Tibial nerve (tissue), 4 donors: ENCODE measurements around the gene AHCTF1.
A peak's percentile ranks its signal among the peaks of the same experiment; 100 is the strongest.

ENCODE experiments used
- EP300 ChIP-seq, 2 donors: sonication (generic); formaldehyde crosslinking; IDR thresholded peaks; one replicate each; pipeline ENCODE4 v1.6.1; 2017; ENCODE audit warnings: antibody characterized with exemption in 2 of 2, mild to moderate bottlenecking in 1 of 2
- POLR2A ChIP-seq, 2 donors: fragments of 450-650 bp; IDR thresholded peaks; one replicate each; pipeline ENCODE4 v1.6.1; 2017; ENCODE audit warnings: antibody characterized with exemption in 2 of 2, mild to moderate bottlenecking in 2 of 2, moderate library complexity in 2 of 2
- TF ChIP-seq, protein P1 (sequence below), 5 experiments: fragments of 200-600 bp in 3 of 5; fragments of 450-650 bp in 2 of 5; sonication (generic) in 3 of 5; IDR thresholded peaks; one replicate each; pipeline ENCODE4 v1.5.1; 2016 to 2019; ENCODE audit warnings: antibody characterized with exemption in 5 of 5, mild to moderate bottlenecking in 3 of 5, moderate library complexity in 2 of 5

- TF ChIP-seq POLR2A (IDR thresholded peaks at IDR 0.05) (no peak), EP300 (IDR thresholded peaks at IDR 0.05) (no peak)
- TF ChIP-seq, protein P1, sequence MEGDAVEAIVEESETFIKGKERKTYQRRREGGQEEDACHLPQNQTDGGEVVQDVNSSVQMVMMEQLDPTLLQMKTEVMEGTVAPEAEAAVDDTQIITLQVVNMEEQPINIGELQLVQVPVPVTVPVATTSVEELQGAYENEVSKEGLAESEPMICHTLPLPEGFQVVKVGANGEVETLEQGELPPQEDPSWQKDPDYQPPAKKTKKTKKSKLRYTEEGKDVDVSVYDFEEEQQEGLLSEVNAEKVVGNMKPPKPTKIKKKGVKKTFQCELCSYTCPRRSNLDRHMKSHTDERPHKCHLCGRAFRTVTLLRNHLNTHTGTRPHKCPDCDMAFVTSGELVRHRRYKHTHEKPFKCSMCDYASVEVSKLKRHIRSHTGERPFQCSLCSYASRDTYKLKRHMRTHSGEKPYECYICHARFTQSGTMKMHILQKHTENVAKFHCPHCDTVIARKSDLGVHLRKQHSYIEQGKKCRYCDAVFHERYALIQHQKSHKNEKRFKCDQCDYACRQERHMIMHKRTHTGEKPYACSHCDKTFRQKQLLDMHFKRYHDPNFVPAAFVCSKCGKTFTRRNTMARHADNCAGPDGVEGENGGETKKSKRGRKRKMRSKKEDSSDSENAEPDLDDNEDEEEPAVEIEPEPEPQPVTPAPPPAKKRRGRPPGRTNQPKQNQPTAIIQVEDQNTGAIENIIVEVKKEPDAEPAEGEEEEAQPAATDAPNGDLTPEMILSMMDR (IDR thresholded peaks at IDR 0.05): peak in 3 of 5 experiments; percentile 28 to 44 (median 31)
Observed at GRCh38 chr1:246907472-246907871, 24.3 kb downstream of the AHCTF1 start.
